Pulmonary artery endothelial cell (primary cell): ENCODE measurements around the gene ITGB7. TPM values are rescaled to one million over a fixed set of nuclear protein-coding genes. Genes with fewer than 3 reads are reported as not detected.

Experiments
- DNase-seq: peaks from one replicate; pipeline ENCODE4 v3.0.0-alpha.2; 2011; ENCODE audit warnings: low read depth, low spot score
- total RNA-seq: library from RNA; depleted of rRNA; stranded (reverse); fragments of >200 nt; gene quantifications from 2 replicates; pipeline ENCODE4 v1.2.3, GENCODE V29; 2014

Gene ITGB7
- total RNA-seq, 1 donor from 2014 or later: not detected

DNA sequence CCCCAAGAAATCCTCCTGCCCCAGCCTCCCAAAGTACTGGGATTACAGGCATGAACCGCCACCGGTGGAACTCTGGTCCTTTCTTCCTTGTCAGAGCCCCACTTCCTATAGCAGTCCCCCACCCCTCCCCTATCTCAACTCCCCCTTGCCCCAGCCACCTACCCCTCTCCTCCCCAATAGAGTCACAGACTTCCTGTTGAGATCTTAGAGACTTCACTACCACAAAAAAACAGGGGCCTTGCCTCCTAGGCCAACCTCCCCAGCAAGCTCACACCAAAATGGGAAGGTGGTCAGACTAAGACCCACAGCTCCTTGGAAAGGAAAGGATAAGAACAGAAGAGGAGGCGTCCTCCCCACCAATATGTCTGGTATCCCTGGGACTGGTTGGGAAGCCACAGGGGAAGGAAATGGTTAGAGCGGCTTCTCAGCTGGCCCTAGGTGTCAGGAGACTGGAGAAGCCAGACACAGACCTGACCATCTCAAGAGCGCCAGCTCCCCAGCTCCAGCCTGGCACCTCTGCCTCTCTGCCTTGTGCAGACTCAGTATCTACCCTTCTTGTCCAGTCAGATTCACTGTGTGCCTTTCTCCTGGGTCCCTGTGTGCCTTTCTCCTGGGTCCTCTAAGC is 8.5 kb downstream of the ITGB7 start:
- DNase-seq: no peak

- DNase-seq: no peak
These were observed 9.9 kb downstream of the ITGB7 start for GRCh38 chr12:53197011-53197640.

DNA sequence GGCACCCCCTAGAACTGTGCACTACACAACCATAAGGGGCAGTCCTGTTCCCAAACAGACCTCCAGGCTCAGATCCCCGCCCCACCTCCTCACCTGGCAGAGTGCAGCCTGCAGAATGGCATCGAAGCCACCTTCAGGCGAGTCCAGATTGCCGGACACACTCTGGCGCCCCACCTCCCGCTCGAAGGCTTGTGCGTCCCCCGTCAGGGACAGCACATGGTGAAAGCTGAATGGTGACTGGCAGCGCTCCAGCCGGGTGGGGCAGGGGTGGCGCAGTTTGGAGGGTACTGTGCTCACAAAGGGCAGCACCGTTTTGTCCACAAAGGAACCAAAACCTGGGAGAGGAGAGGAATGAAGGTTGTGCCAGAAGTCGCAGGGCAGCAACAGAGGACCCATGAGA is 10.6 kb downstream of the ITGB7 start:
- no peak for DNase-seq

GRCh38 chr12:53195516-53196420 is 11.3 kb downstream of the ITGB7 start:
- DNase-seq: no peak

- DNase-seq: no peak
These were observed 12.1 kb downstream of the ITGB7 start for GRCh38 chr12:53194973-53195372.

GRCh38 chr12:53193985-53194716 is 12.9 kb downstream of the ITGB7 start:
- no peak for DNase-seq

GRCh38 chr12:53193040-53193439 is 14.0 kb downstream of the ITGB7 start:
- no peak for DNase-seq

DNA sequence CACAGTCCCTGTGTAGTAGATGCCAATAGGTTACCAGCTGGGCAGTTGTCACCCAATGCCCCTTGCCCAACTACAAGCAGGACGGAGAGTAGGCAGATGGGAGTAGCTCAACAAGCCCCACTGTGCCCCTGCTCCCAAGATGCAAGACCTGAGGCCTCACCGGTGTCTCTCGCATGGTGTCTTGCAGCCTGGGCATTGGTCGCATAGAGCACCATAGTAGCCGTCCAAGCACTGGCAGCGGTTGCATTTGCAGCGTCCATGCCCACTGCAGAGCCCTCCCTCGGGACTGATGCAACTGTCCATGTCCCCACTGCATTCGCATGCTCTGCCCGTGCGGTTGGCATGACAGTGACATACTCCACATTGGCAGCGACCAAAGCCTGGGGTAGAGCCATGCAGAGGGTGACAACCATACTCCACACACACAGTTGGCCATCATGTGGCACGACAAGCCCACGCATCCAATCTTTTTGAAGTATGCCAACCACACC is 14.5 kb downstream of the ITGB7 start:
- DNase-seq: no peak

GRCh38 chr12:53191885-53192530 is 15.0 kb downstream of the ITGB7 start:
- no peak for DNase-seq

- no peak for DNase-seq
These were observed 15.8 kb downstream of the ITGB7 start for GRCh38 chr12:53191096-53191884.

DNA sequence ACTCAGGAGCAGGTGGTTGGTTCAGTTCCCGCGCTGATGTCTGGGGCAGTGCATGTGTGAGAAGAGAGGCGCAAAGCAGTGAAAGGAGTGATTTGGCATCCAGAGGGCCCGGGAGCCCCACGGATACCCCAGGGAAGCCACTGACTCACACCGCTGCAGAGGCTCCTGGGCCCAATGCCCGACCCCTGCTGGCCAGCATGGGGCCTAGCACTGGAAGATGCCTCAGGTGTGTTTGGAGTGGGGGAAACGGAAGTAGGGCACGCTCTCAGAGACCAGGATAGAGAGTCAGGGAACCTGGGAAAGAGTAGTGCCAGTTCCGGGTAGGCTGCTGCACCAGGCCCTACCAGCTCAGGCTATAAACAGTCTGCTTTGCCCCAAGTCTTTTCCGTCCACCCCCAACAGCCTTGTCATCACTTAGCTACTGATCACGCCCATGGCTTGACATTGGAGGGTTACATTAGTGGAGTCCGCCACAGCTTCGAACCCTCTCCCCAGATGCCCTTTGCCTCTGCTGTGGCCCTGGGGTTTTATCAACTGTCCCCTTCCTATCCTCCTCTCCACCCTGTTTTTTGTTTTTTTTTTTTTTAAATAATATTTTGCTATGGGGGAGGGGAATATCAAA is 16.8 kb downstream of the ITGB7 start:
- no peak for DNase-seq

DNA sequence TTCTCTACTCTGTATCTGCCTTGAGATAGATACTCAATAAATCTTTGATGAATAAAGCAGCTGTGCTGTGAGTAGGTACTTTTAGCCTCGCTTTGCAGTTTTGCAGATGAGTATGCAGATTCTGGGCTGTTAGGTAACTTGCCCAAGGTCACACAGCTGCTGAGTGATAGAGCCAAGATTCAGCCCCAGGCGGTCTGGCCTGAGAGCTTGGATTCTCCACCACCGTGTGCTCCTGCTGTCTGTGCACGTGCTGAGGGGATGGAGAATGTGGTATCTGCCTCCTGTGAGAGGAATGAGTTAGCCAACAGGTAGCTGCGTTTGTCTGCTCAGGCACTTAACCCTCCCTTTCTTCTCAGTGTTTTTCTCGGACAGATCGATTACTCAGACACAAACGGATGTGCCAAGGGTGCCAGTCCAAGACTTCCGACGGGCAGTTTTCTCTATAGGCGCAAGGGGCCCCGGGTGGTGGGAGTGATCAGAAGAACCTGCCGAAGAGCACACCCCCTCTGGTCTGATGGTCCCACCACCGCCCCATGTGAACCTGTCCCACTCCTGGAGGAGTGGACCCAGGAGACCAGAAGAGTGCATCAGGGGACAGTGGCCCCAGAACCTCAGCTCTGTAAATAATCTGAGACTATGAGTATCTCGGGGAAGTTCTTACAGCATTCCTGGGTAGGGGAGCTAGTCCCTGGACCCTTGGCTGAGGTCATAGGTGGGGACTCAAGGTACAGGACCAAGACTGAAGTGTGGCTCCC is 19.7 kb downstream of the ITGB7 start:
- no peak for DNase-seq

GRCh38 chr12:53186745-53187144 is 20.3 kb downstream of the ITGB7 start:
- DNase-seq: no peak

GRCh38 chr12:53185582-53186153 is 21.4 kb downstream of the ITGB7 start:
- DNase-seq: no peak

DNA sequence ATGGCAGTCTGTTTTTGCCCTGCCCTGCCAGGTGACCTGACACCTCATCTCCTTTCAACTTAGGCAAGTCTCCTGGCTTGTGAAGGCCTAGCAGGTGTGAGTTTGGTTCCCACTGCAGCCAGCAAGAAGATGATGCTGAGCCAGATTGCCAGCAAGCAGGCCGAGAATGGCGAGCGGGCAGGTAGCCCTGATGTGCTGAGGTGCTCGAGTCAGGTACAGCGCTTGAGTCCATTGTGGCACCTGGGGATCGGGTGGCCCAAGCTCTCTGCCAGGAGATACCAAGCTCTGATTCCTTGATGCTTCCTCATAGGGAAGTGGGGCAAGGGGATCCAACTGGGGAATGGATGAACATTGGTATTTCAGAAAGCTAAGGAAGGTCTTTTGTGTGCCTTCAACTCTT is 22.2 kb downstream of the ITGB7 start:
- no peak for DNase-seq

GRCh38 chr12:53182903-53183302 is 24.1 kb downstream of the ITGB7 start:
- no peak for DNase-seq

DNA sequence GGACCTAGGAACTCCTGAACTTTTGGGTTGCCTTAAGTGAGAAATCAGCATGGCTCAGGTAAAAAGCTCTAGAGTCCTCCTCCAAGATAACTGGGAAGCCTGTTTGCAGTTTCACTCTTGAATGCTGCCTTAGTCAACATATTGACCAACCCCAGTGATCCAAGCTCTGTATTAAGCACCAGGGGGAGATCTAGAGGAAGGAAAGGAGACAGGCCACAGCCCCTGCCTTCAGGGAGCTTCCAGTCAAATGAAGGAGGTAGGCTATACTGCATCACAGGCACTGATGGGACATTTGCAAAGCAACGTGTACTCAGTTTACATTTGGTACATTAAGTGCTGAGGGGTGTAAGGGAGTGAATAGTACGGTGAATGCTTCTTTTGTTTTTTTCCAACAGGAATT is 25.1 kb downstream of the ITGB7 start:
- DNase-seq: no peak

- peak; percentile 40 for DNase-seq
These were observed 26.0 kb downstream of the ITGB7 start for GRCh38 chr12:53180931-53181645.
